NCI-H748 (cell line): ENCODE measurements around the gene CENPF.
"Not testable (repeated sequence)": the region's sequence is repeated elsewhere in the genome, so short reads cannot be mapped to it uniquely, and the experiment has no call there.

Source experiments
- DNase-seq: peaks from one replicate; lab custom pipeline; 2025; ENCODE audit not compliant: unreplicated experiment; lab: John Stamatoyannopoulos, UW

Gene CENPF

GRCh38 chr1:214658175-214658574 lies 55.2 kb downstream of the CENPF start:
- no peak for DNase-seq

GRCh38 chr1:214658785-214659184 lies 55.8 kb downstream of the CENPF start:
- peak; percentile 14 for DNase-seq

- DNase-seq, result no peak
Measured at GRCh38 chr1:214660190-214660589, 57.2 kb downstream of the CENPF start.

- no peak for DNase-seq
Measured at GRCh38 chr1:214660900-214661299, 57.9 kb downstream of the CENPF start.

GRCh38 chr1:214662223-214662785 lies 59.3 kb downstream of the CENPF start:
- DNase-seq, result no peak

GRCh38 chr1:214664651-214665433 lies 61.8 kb downstream of the CENPF start:
- no peak for DNase-seq

- no peak for DNase-seq
Measured at GRCh38 chr1:214665606-214666110, 62.7 kb downstream of the CENPF start.

GRCh38 chr1:214666674-214667073 lies 63.7 kb downstream of the CENPF start:
- no peak for DNase-seq

GRCh38 chr1:214670098-214670497 lies 67.1 kb downstream of the CENPF start:
- DNase-seq, result peak; percentile 3

GRCh38 chr1:214673029-214673428 lies 70.0 kb downstream of the CENPF start:
- DNase-seq, result peak; percentile 3

- peak; percentile 27 for DNase-seq
Measured at GRCh38 chr1:214673576-214673975, 70.6 kb downstream of the CENPF start.

- DNase-seq, result not testable (repeated sequence)
Measured at GRCh38 chr1:214675524-214675923, 72.5 kb downstream of the CENPF start.

GRCh38 chr1:214676747-214677146 lies 73.8 kb downstream of the CENPF start:
- no peak for DNase-seq

- DNase-seq, result no peak
Measured at GRCh38 chr1:214677945-214678344, 75.0 kb downstream of the CENPF start.

GRCh38 chr1:214678386-214678785 lies 75.4 kb downstream of the CENPF start:
- no peak for DNase-seq

- no peak for DNase-seq
Measured at GRCh38 chr1:214683621-214684020, 80.6 kb downstream of the CENPF start.

GRCh38 chr1:214685906-214686305 lies 82.9 kb downstream of the CENPF start:
- no peak for DNase-seq

GRCh38 chr1:214686497-214686896 lies 83.5 kb downstream of the CENPF start:
- DNase-seq, result no peak

GRCh38 chr1:214688891-214689290 lies 85.9 kb downstream of the CENPF start:
- DNase-seq, result no peak

- no peak for DNase-seq
Measured at GRCh38 chr1:214694769-214695168, 91.8 kb downstream of the CENPF start.

- no peak for DNase-seq
Measured at GRCh38 chr1:214698559-214698958, 95.6 kb downstream of the CENPF start.

- no peak for DNase-seq
Measured at GRCh38 chr1:214700437-214700836, 97.4 kb downstream of the CENPF start.

GRCh38 chr1:214702556-214702955 lies 99.6 kb downstream of the CENPF start:
- no peak for DNase-seq
